ENCODE measurements around the gene ABHD15.
"Not testable (repeated sequence)": the region's sequence is repeated elsewhere in the genome, so short reads cannot be mapped to it uniquely, and the experiment has no call there.

The ABHD15 gene

GRCh38 chr17:29567554-29568330 lies 905 bp upstream of the ABHD15 start:
- DNase-seq, result peak; percentile 55

GRCh38 chr17:29567304-29567553 lies 392 bp upstream of the ABHD15 start:
- no peak for DNase-seq

- DNase-seq, result no peak
Observed at GRCh38 chr17:29565643-29566472, 979 bp downstream of the ABHD15 start.

- DNase-seq, result no peak
Observed at GRCh38 chr17:29563816-29564215, 3.0 kb downstream of the ABHD15 start.

GRCh38 chr17:29562615-29563014 lies 4.2 kb downstream of the ABHD15 start:
- no peak for DNase-seq

GRCh38 chr17:29561554-29562517 lies 5.0 kb downstream of the ABHD15 start:
- DNase-seq, result no peak

GRCh38 chr17:29560316-29560715 lies 6.5 kb downstream of the ABHD15 start:
- DNase-seq, result no peak

- no peak for DNase-seq
Observed at GRCh38 chr17:29559640-29560039, 7.2 kb downstream of the ABHD15 start.

- not testable (repeated sequence) for DNase-seq
Observed at GRCh38 chr17:29558139-29558538, 8.7 kb downstream of the ABHD15 start.

GRCh38 chr17:29557739-29558116 lies 9.1 kb downstream of the ABHD15 start:
- DNase-seq, result no peak

- no peak for DNase-seq
Observed at GRCh38 chr17:29557085-29557738, 9.6 kb downstream of the ABHD15 start.

- DNase-seq, result no peak
Observed at GRCh38 chr17:29555840-29556239, 11.0 kb downstream of the ABHD15 start.

- no peak for DNase-seq
Observed at GRCh38 chr17:29549177-29549923, 17.5 kb downstream of the ABHD15 start.

GRCh38 chr17:29546830-29547229 lies 20.0 kb downstream of the ABHD15 start:
- no peak for DNase-seq

GRCh38 chr17:29546085-29546484 lies 20.8 kb downstream of the ABHD15 start:
- DNase-seq, result no peak

GRCh38 chr17:29544066-29544465 lies 22.8 kb downstream of the ABHD15 start:
- no peak for DNase-seq

GRCh38 chr17:29533976-29534375 lies 32.9 kb downstream of the ABHD15 start:
- no peak for DNase-seq

GRCh38 chr17:29526322-29526721 lies 40.5 kb downstream of the ABHD15 start:
- DNase-seq, result no peak

GRCh38 chr17:29524692-29525091 lies 42.1 kb downstream of the ABHD15 start:
- DNase-seq, result no peak

GRCh38 chr17:29518359-29518758 lies 48.5 kb downstream of the ABHD15 start:
- no peak for DNase-seq

- DNase-seq, result no peak
Observed at GRCh38 chr17:29514792-29515191, 52.0 kb downstream of the ABHD15 start.

- no peak for DNase-seq
Observed at GRCh38 chr17:29510953-29511352, 55.9 kb downstream of the ABHD15 start.
